AG04449 (cell line): ENCODE results near the gene IFRD2.

ENCODE experiments used
- CTCF ChIA-PET: fragments of 350-600 bp; formaldehyde crosslinking; extraction: SDS; loops from one replicate; lab custom pipeline; 2021; ENCODE audit warnings: antibody characterized with exemption; lab: Yijun Ruan, JAX
- POLR2A ChIA-PET: fragments of 400-600, 350-600 bp; formaldehyde crosslinking; extraction: SDS; loops from one replicate; lab custom pipeline; 2020; ENCODE audit warnings: antibody characterized with exemption, inconsistent platforms; lab: Yijun Ruan, JAX
- DNase-seq: peaks from one replicate; pipeline ENCODE4 v3.0.0-alpha.2; 2010; ENCODE audit warnings: low read depth, low spot score
- H3K4me3 ChIP-seq: 2 replicates; pipeline ENCODE4 v1.5.1; 2011; ENCODE audit warnings: low read depth, mild to moderate bottlenecking, control low read depth, low read length
- CTCF ChIP-seq: IDR thresholded peaks from one replicate; pipeline ENCODE4 v1.5.1; 2011; ENCODE audit warnings: mild to moderate bottlenecking, moderate library complexity, low read length, control low read depth, inconsistent platforms; ENCODE audit not compliant: insufficient read depth; ENCODE audit errors: missing control alignments

The IFRD2 gene

GRCh38 chr3:50297384-50297775, 5.2 kb upstream of the IFRD2 start:
- POLR2A ChIA-PET: no interaction called here
- no peak overlapping the region for H3K4me3 ChIP-seq
- no peak for DNase-seq
- CTCF ChIA-PET: interaction anchor here (1.0 to 3.5 kb wide), 5 partner anchors 8 to 103 kb away, joined by 3 to 12 read pairs (median 8); no protein-coding TSS in a partner anchor
- no peak for TF ChIP-seq CTCF

GRCh38 chr3:50296721-50297383, 4.6 kb upstream of the IFRD2 start:
- ChIA-PET POLR2A (no interaction called here), CTCF (interaction anchor here (1.0 to 3.5 kb wide), 3 partner anchors 18 to 51 kb away, joined by 3 to 12 read pairs (median 4); no protein-coding TSS in a partner anchor)
- TF ChIP-seq CTCF: no peak
- H3K4me3 ChIP-seq: no peak overlapping the region
- no peak for DNase-seq

- no peak for DNase-seq
- H3K4me3 ChIP-seq: no peak overlapping the region
- ChIA-PET POLR2A (no interaction called here), CTCF (no interaction called here)
- no peak for TF ChIP-seq CTCF
Observed at GRCh38 chr3:50295553-50296431, 3.6 kb upstream of the IFRD2 start.

GRCh38 chr3:50294492-50295403, 2.5 kb upstream of the IFRD2 start:
- no peak overlapping the region for H3K4me3 ChIP-seq
- POLR2A ChIA-PET: no interaction called here
- CTCF ChIA-PET: interaction anchor here (1.4 kb wide), 1 partner anchor 48 kb away, joined by 3 read pairs; no protein-coding TSS in a partner anchor
- DNase-seq: no peak
- TF ChIP-seq CTCF: no peak

GRCh38 chr3:50294089-50294488, 1.9 kb upstream of the IFRD2 start:
- no peak for TF ChIP-seq CTCF
- ChIA-PET POLR2A (no interaction called here), CTCF (interaction anchor here (1.0 to 7.0 kb wide), 3 partner anchors 48 to 100 kb away, joined by 3 to 31 read pairs (median 3); no protein-coding TSS in a partner anchor)

More at GRCh38 chr3:50294089-50294488, 1.9 kb upstream of the IFRD2 start:
- DNase-seq: no peak
- H3K4me3 ChIP-seq: no peak overlapping the region
